Vagina (tissue), 2 donors: ENCODE measurements around the gene AJM1.

ENCODE experiments used
- CTCF ChIP-seq, 3 experiments: fragments of 450-650 bp in 2 of 3; fragments of 200-600 bp in 1 of 3; sonication (generic) in 1 of 3; IDR thresholded peaks; one replicate each; pipeline ENCODE4 v1.5.1; 2017 to 2019; ENCODE audit warnings: antibody characterized with exemption in 3 of 3, mild to moderate bottlenecking in 2 of 3, moderate library complexity in 2 of 3
- POLR2A ChIP-seq, 2 donors: fragments of 450-650 bp; IDR thresholded peaks; one replicate each; pipeline ENCODE4 v1.6.1; 2017; ENCODE audit warnings: antibody characterized with exemption in 2 of 2, mild to moderate bottlenecking in 2 of 2, moderate library complexity in 2 of 2
- POLR2AphosphoS5 ChIP-seq, 2 donors: sonication (generic); formaldehyde crosslinking; IDR thresholded peaks; one replicate each; pipeline ENCODE4 v1.9.0; 2017; ENCODE audit warnings: antibody characterized with exemption in 2 of 2, mild to moderate bottlenecking in 2 of 2, low read depth in 1 of 2; ENCODE audit not compliant: insufficient read depth in 1 of 2

- TF ChIP-seq CTCF (IDR thresholded peaks at IDR 0.05): no peak
- TF ChIP-seq POLR2A (IDR thresholded peaks at IDR 0.05): no peak
- TF ChIP-seq POLR2AphosphoS5 (IDR thresholded peaks at IDR 0.05; ENCODE audit: insufficient read depth in 1 of 2, low read depth in 1 of 2): no peak
Measured at GRCh38 chr9:136799079-136799853, 43.0 kb upstream of the AJM1 start.
